ENCODE data around the gene ULK1.

Gene ULK1

GRCh38 chr12:131862600-131862993 lies 31.8 kb upstream of the ULK1 start:
- TF ChIP-seq MAX (IDR thresholded peaks at IDR 0.05) = no peak
- no peak; the same call in 1 of the 2 replicates for TF ChIP-seq TCF12 (IDR thresholded peaks at IDR 0.05; ENCODE audit: low read depth)
- TF ChIP-seq RAD21 (IDR thresholded peaks at IDR 0.05; ENCODE audit: low read depth) = no peak
- no peak for TF ChIP-seq NFIC (IDR thresholded peaks at IDR 0.05)
- no peak for TF ChIP-seq TAF1 (IDR thresholded peaks at IDR 0.05; ENCODE audit: low read depth)
- TF ChIP-seq YY1 (IDR thresholded peaks at IDR 0.05; ENCODE audit: low read depth) = no peak
- no peak for TF ChIP-seq EGR1 (IDR thresholded peaks at IDR 0.05)
- no peak for TF ChIP-seq TEAD4 (IDR thresholded peaks at IDR 0.05)
- TF ChIP-seq ZBTB7A (IDR thresholded peaks at IDR 0.05; ENCODE audit: low read depth) = no peak
- TF ChIP-seq CREB1 (IDR thresholded peaks at IDR 0.05; ENCODE audit: low read depth) = no peak
- TF ChIP-seq EP300 (IDR thresholded peaks at IDR 0.05; ENCODE audit: borderline replicate concordance) = no peak
- no peak for TF ChIP-seq CEBPB (IDR thresholded peaks at IDR 0.05)
- TF ChIP-seq, protein P1, sequence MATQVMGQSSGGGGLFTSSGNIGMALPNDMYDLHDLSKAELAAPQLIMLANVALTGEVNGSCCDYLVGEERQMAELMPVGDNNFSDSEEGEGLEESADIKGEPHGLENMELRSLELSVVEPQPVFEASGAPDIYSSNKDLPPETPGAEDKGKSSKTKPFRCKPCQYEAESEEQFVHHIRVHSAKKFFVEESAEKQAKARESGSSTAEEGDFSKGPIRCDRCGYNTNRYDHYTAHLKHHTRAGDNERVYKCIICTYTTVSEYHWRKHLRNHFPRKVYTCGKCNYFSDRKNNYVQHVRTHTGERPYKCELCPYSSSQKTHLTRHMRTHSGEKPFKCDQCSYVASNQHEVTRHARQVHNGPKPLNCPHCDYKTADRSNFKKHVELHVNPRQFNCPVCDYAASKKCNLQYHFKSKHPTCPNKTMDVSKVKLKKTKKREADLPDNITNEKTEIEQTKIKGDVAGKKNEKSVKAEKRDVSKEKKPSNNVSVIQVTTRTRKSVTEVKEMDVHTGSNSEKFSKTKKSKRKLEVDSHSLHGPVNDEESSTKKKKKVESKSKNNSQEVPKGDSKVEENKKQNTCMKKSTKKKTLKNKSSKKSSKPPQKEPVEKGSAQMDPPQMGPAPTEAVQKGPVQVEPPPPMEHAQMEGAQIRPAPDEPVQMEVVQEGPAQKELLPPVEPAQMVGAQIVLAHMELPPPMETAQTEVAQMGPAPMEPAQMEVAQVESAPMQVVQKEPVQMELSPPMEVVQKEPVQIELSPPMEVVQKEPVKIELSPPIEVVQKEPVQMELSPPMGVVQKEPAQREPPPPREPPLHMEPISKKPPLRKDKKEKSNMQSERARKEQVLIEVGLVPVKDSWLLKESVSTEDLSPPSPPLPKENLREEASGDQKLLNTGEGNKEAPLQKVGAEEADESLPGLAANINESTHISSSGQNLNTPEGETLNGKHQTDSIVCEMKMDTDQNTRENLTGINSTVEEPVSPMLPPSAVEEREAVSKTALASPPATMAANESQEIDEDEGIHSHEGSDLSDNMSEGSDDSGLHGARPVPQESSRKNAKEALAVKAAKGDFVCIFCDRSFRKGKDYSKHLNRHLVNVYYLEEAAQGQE (IDR thresholded peaks at IDR 0.05; ENCODE audit: low read depth) = no peak
- TF ChIP-seq, protein P2, sequence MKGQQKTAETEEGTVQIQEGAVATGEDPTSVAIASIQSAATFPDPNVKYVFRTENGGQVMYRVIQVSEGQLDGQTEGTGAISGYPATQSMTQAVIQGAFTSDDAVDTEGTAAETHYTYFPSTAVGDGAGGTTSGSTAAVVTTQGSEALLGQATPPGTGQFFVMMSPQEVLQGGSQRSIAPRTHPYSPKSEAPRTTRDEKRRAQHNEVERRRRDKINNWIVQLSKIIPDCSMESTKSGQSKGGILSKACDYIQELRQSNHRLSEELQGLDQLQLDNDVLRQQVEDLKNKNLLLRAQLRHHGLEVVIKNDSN (IDR thresholded peaks at IDR 0.05) = no peak
- TF ChIP-seq FOXM1 (IDR thresholded peaks at IDR 0.05; ENCODE audit: borderline replicate concordance, low read depth) = no peak

- TF ChIP-seq EGR1 (IDR thresholded peaks at IDR 0.05) (peak; percentile 89), EP300 (IDR thresholded peaks at IDR 0.05; ENCODE audit: borderline replicate concordance) (no peak), TEAD4 (IDR thresholded peaks at IDR 0.05) (no peak), TAF1 (IDR thresholded peaks at IDR 0.05; ENCODE audit: low read depth) (no peak), MAX (IDR thresholded peaks at IDR 0.05) (no peak), CREB1 (IDR thresholded peaks at IDR 0.05; ENCODE audit: low read depth) (no peak), CEBPB (IDR thresholded peaks at IDR 0.05) (peak; percentile 61)
- TF ChIP-seq, protein P2 (IDR thresholded peaks at IDR 0.05) = no peak
- TF ChIP-seq, protein P1 (IDR thresholded peaks at IDR 0.05; ENCODE audit: low read depth) = no peak
Measured at GRCh38 chr12:131862994-131863710, 31.3 kb upstream of the ULK1 start.

DNA sequence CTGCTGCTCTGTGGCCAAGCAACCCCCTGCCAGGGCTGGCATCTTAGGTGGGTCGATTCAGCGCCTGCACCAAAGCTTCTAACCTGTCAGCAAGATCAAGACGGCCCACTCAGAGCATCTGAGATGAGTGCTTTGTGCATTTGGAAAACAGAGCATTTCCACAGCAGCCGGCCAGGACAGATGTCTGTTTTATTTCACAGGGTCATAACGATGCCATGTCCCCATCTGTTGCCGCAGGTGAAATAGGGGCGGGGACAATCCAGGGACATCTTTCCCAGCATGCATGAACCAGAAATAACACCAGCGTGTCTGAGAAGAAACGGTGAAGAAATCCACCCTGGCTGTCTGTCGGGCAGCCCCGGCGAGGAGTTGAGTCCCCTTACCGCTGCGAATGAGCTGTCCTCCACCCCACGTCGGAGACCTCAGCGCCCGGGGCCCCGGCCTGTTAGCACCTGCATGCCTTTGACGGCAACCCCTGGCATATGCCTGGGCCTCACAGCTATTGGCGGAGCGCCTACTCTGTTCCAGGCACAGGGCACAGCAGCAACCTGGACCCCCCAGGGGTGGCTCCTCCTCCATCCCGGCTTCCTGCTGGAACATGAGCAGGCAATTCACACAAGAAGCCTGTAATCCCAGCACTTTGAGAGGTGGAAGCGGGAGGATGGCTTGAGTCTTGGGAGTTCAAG lies 30.6 kb upstream of the ULK1 start:
- TF ChIP-seq YY1 (IDR thresholded peaks at IDR 0.05; ENCODE audit: low read depth) (no peak), EGR1 (IDR thresholded peaks at IDR 0.05) (no peak), TCF12 (IDR thresholded peaks at IDR 0.05; ENCODE audit: low read depth) (no peak), TEAD4 (IDR thresholded peaks at IDR 0.05) (no peak), CEBPB (IDR thresholded peaks at IDR 0.05) (no peak), ZBTB7A (IDR thresholded peaks at IDR 0.05; ENCODE audit: low read depth) (no peak), TAF1 (IDR thresholded peaks at IDR 0.05; ENCODE audit: low read depth) (no peak), MAX (IDR thresholded peaks at IDR 0.05) (no peak), EP300 (IDR thresholded peaks at IDR 0.05; ENCODE audit: borderline replicate concordance) (no peak), FOXM1 (IDR thresholded peaks at IDR 0.05; ENCODE audit: borderline replicate concordance, low read depth) (no peak), CREB1 (IDR thresholded peaks at IDR 0.05; ENCODE audit: low read depth) (no peak), RAD21 (IDR thresholded peaks at IDR 0.05; ENCODE audit: low read depth) (no peak), NFIC (IDR thresholded peaks at IDR 0.05) (no peak)
- TF ChIP-seq, protein P1 (IDR thresholded peaks at IDR 0.05; ENCODE audit: low read depth) = no peak
- TF ChIP-seq, protein P2 (IDR thresholded peaks at IDR 0.05) = no peak
